Endothelial cell of umbilical vein (primary cell): ENCODE results near the gene GPR65.

ENCODE experiments used
- EZH2 ChIP-seq: IDR thresholded peaks from 2 replicates; pipeline ENCODE4 v1.6.1; 2012; ENCODE audit warnings: borderline replicate concordance, low read depth, mild to moderate bottlenecking, moderate library complexity, low read length, inconsistent platforms; ENCODE audit not compliant: severe bottlenecking
- JUN ChIP-seq: IDR thresholded peaks from 2 replicates; pipeline ENCODE4 v1.6.1; 2011; ENCODE audit warnings: borderline replicate concordance, low read depth; ENCODE audit not compliant: insufficient read length, insufficient read depth
- MAX ChIP-seq: IDR thresholded peaks from 2 replicates; pipeline ENCODE4 v1.6.1; 2011; ENCODE audit not compliant: insufficient read depth, insufficient read length
- POLR2A ChIP-seq: IDR thresholded peaks from 2 replicates; pipeline ENCODE4 v1.6.1; 2012; ENCODE audit warnings: low read depth, mild to moderate bottlenecking, control low read depth, low read length
- TF ChIP-seq, protein P1 (sequence below), 2 donors: IDR thresholded peaks; 1 replicate in 1 of 2; 2 replicates in 1 of 2; pipeline ENCODE4 v1.5.1; 2011; ENCODE audit warnings: low read length in 2 of 2, mild to moderate bottlenecking in 2 of 2, moderate library complexity in 2 of 2, control low read depth in 1 of 2, inconsistent platforms in 1 of 2, low read depth in 1 of 2; ENCODE audit not compliant: insufficient read depth in 1 of 2; ENCODE audit errors: extremely low read depth in 1 of 2

DNA sequence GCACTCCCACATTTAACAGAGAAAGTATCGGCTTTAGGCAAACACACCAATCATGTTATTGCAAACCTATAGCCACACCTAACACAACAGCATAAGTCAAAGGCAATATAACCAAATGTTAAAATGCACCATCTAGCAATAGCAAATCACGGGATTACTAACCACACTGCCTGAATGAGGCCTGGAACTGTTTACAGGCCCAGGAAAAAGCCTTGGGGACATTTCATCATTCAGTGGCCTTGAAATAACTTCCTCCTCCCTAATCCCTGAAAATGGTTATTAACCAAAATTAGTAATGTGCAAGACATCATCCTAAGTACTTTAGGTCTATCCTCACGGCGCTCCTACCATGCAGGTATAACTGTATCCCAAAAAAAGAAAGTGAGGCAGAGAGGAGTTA, 14.3 kb upstream of the GPR65 start:
- TF ChIP-seq, protein P1, sequence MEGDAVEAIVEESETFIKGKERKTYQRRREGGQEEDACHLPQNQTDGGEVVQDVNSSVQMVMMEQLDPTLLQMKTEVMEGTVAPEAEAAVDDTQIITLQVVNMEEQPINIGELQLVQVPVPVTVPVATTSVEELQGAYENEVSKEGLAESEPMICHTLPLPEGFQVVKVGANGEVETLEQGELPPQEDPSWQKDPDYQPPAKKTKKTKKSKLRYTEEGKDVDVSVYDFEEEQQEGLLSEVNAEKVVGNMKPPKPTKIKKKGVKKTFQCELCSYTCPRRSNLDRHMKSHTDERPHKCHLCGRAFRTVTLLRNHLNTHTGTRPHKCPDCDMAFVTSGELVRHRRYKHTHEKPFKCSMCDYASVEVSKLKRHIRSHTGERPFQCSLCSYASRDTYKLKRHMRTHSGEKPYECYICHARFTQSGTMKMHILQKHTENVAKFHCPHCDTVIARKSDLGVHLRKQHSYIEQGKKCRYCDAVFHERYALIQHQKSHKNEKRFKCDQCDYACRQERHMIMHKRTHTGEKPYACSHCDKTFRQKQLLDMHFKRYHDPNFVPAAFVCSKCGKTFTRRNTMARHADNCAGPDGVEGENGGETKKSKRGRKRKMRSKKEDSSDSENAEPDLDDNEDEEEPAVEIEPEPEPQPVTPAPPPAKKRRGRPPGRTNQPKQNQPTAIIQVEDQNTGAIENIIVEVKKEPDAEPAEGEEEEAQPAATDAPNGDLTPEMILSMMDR (IDR thresholded peaks at IDR 0.05; ENCODE audit: extremely low read depth in 1 of 2, insufficient read depth in 1 of 2, low read depth in 1 of 2, low read length in 2 of 2), result no peak
- TF ChIP-seq POLR2A (no peak), MAX (no peak), EZH2 (no peak), JUN (no peak)
